Duodenal mucosa (tissue), 2 donors: ENCODE results near the gene IGF2BP2.

Experiments
- H3K27ac ChIP-seq: one replicate; pipeline ENCODE4 v1.7.0; 2013; ENCODE audit warnings: low read depth, low read length
- H3K27me3 ChIP-seq, 2 donors: one replicate each; pipeline ENCODE4 v1.7.0; 2013; ENCODE audit warnings: low read length in 2 of 2, control low read depth in 1 of 2; ENCODE audit not compliant: insufficient read depth in 2 of 2, control insufficient read depth in 1 of 2
- H3K36me3 ChIP-seq, 2 donors: one replicate each; pipeline ENCODE4 v1.7.0; 2013; ENCODE audit warnings: low read length in 2 of 2, control low read depth in 1 of 2; ENCODE audit not compliant: insufficient read depth in 2 of 2, control insufficient read depth in 1 of 2
- H3K4me1 ChIP-seq, 2 donors: one replicate each; pipeline ENCODE4 v1.7.0; 2013; ENCODE audit warnings: low read length in 2 of 2, control low read depth in 1 of 2; ENCODE audit not compliant: insufficient read depth in 2 of 2, control insufficient read depth in 1 of 2
- H3K4me3 ChIP-seq, 2 donors: one replicate each; pipeline ENCODE4 v1.7.0; 2013; ENCODE audit warnings: low read length in 2 of 2, low read depth in 1 of 2
- H3K9ac ChIP-seq, 2 donors: one replicate each; pipeline ENCODE4 v1.7.0; 2013; ENCODE audit warnings: low read length in 2 of 2, low read depth in 1 of 2
- H3K9me3 ChIP-seq, 2 donors: one replicate each; pipeline ENCODE4 v1.7.0; 2013; ENCODE audit warnings: low read length in 2 of 2, control low read depth in 1 of 2; ENCODE audit not compliant: control insufficient read depth in 1 of 2

The IGF2BP2 gene

DNA sequence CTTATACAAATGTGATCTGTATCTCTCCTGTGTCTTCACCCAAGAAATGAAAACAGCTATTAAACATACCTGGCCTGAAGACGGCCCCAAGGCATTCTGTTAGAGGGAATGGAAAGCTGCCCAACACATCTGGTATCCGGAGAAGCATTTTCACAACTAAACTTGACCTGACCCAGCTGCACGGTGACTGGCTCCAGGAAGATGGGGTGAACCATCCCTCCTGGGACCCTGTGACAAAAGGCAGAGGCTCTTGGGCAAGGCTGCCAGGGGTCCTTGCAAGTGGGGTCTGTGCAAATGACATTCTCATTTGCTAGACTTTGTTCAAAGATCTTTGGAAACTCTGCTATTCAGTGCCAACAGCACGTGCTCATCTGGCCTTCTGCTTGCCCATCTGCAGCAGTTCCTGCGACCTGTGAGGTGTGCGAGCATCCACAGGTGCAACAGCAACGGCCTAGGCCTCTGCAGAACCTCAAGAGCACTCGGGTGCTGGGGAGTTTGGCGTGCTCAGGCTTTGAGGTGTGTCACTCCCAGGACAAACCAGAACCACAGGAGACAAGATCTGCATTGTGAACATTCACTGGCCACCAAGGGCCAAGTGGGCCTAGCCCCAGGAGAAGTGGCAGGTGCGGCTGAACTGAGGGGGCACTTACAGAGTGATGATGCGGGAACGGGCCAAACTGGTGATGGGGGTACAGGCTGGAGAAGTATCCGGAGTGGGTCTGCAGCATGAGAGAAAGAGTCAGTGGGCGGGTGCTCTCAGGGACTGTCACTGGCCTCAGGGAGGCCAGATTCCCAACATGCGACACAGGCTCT, 166.9 kb downstream of the IGF2BP2 start:
- Histone ChIP-seq H3K36me3 (peaks cover 5 to 35% of the 10 kb centered on the region in 2 donors), H3K4me1 (peaks cover 0 to 8% of the 10 kb centered on the region in 2 donors), H3K9me3 (no peaks in the 10 kb centered on the region), H3K9ac (no peak overlapping the region), H3K27ac (no peak overlapping the region), H3K4me3 (no peak overlapping the region), H3K27me3 (no peaks in the 10 kb centered on the region)

DNA sequence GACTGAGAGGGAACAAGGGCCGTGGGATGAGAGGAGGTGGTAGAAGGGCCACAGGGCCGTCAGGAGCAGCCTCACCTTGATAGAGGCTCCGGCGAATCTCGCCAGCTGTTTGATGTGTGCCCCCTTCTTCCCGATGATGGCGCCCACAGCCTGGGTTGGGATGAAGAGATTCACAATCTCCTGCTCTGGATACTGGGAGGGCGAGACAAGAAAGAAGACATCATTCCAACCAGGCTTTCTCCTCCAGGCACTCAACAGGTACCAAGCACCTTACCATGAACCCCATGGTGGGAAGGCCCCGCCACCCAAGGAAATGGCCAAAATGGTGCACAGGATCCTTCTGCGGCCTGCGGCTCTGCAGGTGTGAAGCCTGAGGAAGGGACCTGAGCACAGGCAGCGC, 167.6 kb downstream of the IGF2BP2 start:
- Histone ChIP-seq H3K4me3 (no peak overlapping the region), H3K9ac (no peak overlapping the region), H3K27me3 (no peaks in the 10 kb centered on the region), H3K9me3 (no peaks in the 10 kb centered on the region), H3K36me3 (peaks cover 5 to 39% of the 10 kb centered on the region in 2 donors), H3K27ac (no peak overlapping the region), H3K4me1 (peaks cover 0 to 8% of the 10 kb centered on the region in 2 donors)

DNA sequence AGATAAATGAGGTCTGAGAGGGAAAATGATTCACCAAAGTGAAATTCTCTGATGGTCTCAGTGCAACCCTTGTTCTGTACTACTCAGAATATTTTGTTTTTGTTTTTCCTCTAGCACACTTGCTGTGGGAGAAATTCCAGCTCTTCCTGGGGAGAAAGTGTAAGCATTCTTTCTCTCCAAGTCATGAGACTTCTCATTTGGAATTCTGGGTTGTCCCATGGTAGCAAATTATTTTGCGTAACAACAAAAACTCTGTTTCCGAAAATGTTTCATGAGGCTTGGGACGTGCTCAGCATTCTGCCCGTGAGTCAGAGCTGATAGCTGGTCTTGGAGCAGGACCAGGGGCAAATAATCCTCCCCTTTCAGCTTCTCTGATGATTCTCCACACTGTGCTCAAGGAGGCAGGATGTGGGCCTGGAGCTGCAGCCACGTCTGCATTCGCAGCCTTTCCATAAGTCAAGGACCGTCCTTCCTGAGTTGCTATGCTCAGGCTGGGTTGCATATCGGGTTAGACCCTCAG, 168.5 kb downstream of the IGF2BP2 start:
- Histone ChIP-seq H3K4me1 (peaks cover 0 to 8% of the 10 kb centered on the region in 2 donors), H3K9me3 (no peaks in the 10 kb centered on the region), H3K27me3 (no peaks in the 10 kb centered on the region), H3K27ac (no peak overlapping the region), H3K9ac (no peak overlapping the region), H3K4me3 (no peak overlapping the region), H3K36me3 (peaks cover 5 to 42% of the 10 kb centered on the region in 2 donors)

DNA sequence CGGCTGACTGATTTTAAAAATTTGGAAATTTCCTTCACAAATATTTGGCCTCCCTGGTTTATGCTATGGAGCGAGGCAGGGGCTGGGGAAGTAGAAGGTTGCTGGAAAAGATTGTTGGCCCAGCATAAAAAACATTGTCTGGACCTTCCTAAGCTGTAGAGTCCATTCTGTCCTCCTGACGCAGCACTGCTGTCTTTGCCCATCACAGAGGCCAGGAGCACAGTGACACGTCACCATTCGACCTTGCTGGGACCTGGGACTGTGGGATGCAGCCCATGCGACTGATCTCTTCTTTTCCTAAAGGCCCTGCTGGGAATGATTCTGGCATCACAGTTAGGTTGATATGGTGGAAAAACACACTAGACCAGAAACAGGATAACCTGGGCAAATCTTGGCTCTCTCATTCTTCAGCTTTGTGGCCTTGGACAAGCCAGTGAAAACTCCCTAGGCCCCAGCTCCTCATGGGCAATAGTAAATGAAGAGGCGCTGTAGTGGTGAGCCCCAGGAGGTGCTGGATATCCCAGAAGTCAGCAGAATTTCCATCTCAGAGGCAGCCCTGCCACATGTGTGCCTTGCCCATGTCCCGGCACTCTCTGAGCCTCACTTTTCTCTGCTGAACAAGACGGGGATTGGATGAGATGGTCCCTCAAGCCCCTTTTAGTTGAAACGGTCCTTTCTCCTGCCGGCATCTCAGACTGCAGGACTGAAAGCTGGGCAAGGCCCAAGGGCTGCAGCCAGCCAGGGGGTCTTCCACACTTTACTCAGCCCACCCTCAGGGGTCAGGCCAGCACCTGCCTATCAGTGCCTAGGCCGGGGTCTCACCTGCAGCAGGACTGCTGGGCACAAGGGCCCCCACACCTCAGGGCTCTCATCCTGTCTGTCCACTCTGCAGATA, 169.2 kb downstream of the IGF2BP2 start:
- Histone ChIP-seq H3K9ac (no peak overlapping the region), H3K4me1 (peaks cover 0 to 8% of the 10 kb centered on the region in 2 donors), H3K27me3 (no peaks in the 10 kb centered on the region), H3K4me3 (no peak overlapping the region), H3K27ac (no peak overlapping the region), H3K9me3 (no peaks in the 10 kb centered on the region), H3K36me3 (peaks cover 5 to 42% of the 10 kb centered on the region in 2 donors)

DNA sequence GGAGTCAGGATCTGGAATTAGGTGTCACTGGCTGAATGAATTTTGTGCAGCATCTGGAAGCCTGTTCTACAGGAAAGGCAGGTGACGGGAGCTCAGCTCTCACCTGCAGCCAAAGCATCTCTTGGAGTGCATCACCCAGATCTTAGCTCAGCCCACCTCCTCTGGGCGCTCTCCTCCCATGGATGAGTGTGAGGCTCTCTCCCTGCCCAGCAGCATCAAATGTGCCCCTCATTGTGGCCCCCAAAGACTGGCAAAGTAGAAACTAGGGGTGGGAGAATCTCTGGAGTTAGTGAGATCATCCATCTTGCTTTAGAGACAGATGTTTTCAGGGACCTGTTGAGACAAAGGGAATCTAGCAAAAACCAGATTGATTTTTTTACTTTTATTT, 170.1 kb downstream of the IGF2BP2 start:
- H3K27me3 ChIP-seq = no peaks in the 10 kb centered on the region
- H3K9ac ChIP-seq = no peak overlapping the region
- peaks cover 0 to 2% of the 10 kb centered on the region in 2 donors for H3K4me1 ChIP-seq
- H3K27ac ChIP-seq = no peak overlapping the region
- H3K9me3 ChIP-seq = no peaks in the 10 kb centered on the region
- H3K36me3 ChIP-seq = peaks cover 5 to 42% of the 10 kb centered on the region in 2 donors
- no peak overlapping the region for H3K4me3 ChIP-seq

DNA sequence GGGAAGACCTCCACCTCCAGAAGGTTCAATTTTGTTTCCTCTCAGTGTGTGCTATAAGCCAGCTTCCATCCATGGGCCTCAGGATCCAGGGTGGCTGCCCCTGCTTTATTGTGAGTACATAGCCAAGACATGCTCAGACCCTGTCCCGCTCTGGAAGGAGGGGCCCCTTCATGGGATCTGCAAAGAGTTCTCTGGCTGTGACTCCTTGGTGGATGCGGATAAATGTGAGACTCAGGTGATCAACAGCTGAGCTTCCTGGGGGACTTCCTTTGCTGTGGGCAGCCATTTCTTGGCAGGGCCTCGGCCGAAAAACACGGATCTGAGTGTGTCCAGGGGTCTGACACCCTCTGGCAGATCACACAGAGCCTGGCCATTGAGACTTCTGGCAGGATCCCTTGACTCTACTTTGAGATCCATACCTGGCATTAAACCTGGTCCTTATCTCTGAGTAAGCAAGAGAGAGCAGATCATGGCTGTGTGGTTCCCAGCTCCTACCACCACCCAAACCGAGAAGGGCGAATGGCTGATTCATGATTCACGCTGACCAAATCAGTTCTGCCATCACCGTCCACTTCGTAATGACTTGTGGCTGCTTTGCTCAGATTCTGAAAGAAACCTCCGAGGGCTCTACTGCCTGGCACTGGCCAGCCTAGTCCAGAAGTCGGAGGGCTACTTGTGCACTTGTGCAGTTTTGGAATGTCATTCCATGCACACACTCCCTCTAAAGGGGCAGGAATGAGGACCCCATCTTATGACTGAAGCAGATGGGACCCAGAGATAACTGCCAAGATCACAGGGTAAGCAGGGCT, 170.7 kb downstream of the IGF2BP2 start:
- Histone ChIP-seq H3K27me3 (no peaks in the 10 kb centered on the region), H3K36me3 (peaks cover 5 to 42% of the 10 kb centered on the region in 2 donors), H3K4me3 (no peak overlapping the region), H3K4me1 (no peaks in the 10 kb centered on the region), H3K27ac (no peak overlapping the region), H3K9ac (no peak overlapping the region), H3K9me3 (no peaks in the 10 kb centered on the region)

DNA sequence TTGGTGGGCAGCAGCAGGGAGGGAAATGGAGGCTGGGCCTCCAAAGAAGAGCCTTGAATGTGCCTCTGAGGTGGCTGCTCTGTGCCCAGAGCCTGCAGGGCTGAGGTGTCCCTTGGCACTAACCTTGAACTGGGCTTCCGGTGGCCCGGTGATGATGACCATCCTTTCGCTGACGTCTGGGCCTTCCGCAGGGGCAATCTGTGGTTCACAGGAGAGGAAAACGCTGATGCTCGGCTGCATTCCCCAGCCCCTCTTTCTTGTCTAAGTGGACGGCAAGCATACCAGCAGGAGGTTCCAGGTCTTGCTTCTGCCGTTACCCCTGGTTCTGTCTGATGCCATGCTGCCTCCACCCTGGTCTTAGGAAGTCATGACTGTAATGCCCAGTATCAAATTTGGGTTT, 172.9 kb downstream of the IGF2BP2 start:
- no peak overlapping the region for H3K9ac ChIP-seq
- no peak overlapping the region for H3K27ac ChIP-seq
- H3K9me3 ChIP-seq = no peaks in the 10 kb centered on the region
- H3K4me1 ChIP-seq = no peaks in the 10 kb centered on the region
- no peaks in the 10 kb centered on the region for H3K27me3 ChIP-seq
- peaks cover 5 to 37% of the 10 kb centered on the region in 2 donors for H3K36me3 ChIP-seq
- H3K4me3 ChIP-seq = no peak overlapping the region

DNA sequence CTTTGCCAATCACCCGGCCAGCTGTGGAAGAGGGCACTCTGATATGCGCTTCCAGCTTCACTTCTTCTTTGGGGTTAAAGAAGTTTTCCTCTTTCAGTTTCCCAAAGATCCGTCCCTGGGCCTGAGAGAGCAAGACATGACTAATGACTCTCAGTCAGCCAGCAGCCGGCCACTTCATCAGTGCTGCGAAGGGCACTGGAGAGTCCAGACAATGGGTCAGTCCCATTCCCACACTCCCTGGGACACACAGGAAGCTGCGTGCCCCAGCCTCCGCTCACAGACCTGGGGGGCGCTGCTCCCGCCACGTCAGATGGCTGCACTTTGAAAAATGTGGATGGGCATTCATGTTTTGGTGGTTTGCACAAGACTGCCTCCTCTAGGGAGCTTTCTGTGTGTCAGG, 175.4 kb downstream of the IGF2BP2 start:
- Histone ChIP-seq H3K9me3 (no peaks in the 10 kb centered on the region), H3K27me3 (no peaks in the 10 kb centered on the region), H3K36me3 (peaks cover 15 to 38% of the 10 kb centered on the region in 2 donors), H3K4me1 (no peaks in the 10 kb centered on the region), H3K4me3 (no peak overlapping the region), H3K27ac (no peak overlapping the region), H3K9ac (no peak overlapping the region)

DNA sequence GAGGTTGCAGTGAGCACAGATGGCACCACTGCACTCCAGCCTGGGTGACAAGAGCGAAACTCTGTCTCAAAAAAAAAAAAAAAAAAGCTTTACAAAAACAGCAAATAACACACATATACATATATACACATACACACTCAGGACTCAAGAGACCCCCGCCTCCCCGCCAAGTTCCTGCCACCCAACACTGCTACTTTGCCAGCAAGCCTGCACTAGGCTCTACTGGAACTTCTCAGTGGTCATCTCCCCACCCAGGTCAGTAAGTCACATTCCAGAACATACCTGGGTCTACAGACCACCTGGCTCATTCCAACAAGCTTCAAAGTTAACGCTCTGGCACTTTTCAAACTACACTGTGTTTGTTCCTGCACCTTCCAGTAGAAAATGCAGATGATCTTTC, 176.4 kb downstream of the IGF2BP2 start:
- Histone ChIP-seq H3K27ac (no peak overlapping the region), H3K4me3 (no peak overlapping the region), H3K9ac (no peak overlapping the region), H3K4me1 (no peaks in the 10 kb centered on the region), H3K27me3 (no peaks in the 10 kb centered on the region), H3K36me3 (peaks cover 11 to 30% of the 10 kb centered on the region in 2 donors), H3K9me3 (no peaks in the 10 kb centered on the region)
